Activated gamma-delta T cell (primary cell): Measurements from ENCODE around the gene VEGFC.

Experiments
- DNase-seq: peaks from one replicate; lab custom pipeline; 2025; lab: John Stamatoyannopoulos, UW

VEGFC gene

DNA sequence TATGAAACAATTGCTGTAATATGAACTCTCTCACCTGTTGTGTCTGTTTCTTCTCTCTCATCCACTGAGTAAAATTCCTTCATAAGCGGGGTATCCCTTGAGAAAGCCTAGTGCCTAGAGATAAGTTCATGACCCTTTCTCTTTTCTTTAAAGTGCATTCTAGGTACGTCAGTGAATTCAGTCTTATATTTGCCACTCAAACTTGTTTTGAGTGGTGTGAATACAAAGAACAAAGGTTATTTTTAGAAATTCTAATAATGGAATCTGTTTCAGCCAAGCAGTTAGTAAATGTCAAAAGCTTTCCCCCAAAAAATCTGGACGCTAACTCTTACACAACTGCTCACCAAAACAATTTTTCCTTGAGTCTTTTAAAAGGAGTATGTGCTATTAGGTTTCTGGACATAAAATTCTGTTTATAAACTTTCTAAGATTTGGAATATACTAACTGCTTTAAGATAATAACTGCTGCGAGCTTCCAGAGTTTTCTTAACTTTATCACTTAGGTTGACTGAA, 112.0 kb downstream of the VEGFC start:
- no peak for DNase-seq

GRCh38 chr4:176676901-176677300, 115.8 kb downstream of the VEGFC start:
- DNase-seq, result no peak

DNA sequence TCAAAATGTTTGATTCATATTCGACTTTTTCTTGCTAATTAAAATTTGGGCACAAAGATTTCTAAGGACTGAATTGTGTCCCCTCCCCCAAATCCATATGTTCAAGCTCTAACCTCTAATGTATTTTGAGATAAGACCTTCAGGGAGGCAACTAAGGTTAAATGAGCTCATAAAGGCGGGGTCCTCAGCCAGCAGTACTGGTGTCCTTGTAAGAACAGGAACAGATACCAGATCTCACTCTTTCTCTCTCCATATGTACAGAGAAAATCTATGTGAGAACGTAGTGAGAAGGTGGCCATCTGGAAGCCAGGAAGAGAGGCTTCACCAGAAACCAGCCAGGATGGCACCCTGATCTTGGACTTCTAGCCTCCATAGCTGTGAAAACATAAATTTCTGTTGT, 116.9 kb downstream of the VEGFC start:
- no peak for DNase-seq

- no peak for DNase-seq
Observed at GRCh38 chr4:176671532-176671931, 121.2 kb downstream of the VEGFC start.

GRCh38 chr4:176668324-176668723, 124.4 kb downstream of the VEGFC start:
- DNase-seq, result no peak

DNA sequence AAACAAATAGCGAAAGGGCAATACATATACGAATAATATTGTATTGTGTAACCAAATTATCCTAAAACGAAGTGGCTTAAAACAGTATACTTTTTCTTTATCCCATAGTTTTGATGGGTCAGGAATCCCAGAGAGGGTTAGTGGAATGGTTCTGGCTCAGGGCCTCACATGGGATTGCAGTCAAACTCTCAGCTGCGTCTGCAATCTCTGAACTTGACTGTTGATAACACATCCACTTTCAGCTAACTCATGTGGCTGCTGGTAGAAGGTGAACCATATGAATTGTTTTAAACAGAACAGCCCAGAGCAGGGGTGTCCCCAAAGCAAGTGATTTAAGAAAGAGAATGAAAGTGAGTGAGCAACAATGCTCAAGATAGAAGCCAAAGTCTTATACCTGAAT, 127.8 kb downstream of the VEGFC start:
- DNase-seq, result no peak

DNA sequence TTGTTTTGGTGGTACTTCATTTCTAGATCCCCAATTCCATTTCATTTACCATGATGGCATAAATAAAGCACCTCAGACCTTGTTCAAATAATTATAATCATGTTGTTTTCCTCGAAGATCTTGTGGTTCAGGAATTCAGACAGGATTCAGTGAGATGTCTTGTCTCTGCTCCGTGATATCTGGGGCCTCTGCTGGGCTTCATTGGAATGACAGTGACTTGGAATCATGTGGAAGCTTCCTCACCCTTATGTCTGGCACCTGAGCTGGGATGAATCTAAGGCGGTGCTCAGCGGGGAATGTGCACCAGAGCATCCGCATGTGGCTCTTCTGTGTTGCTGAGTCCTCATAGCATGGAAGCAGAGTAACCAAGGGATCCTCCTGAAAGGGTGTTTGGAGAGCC, 132.2 kb downstream of the VEGFC start:
- no peak for DNase-seq

- no peak for DNase-seq
Observed at GRCh38 chr4:176656108-176656507, 136.6 kb downstream of the VEGFC start.

DNA sequence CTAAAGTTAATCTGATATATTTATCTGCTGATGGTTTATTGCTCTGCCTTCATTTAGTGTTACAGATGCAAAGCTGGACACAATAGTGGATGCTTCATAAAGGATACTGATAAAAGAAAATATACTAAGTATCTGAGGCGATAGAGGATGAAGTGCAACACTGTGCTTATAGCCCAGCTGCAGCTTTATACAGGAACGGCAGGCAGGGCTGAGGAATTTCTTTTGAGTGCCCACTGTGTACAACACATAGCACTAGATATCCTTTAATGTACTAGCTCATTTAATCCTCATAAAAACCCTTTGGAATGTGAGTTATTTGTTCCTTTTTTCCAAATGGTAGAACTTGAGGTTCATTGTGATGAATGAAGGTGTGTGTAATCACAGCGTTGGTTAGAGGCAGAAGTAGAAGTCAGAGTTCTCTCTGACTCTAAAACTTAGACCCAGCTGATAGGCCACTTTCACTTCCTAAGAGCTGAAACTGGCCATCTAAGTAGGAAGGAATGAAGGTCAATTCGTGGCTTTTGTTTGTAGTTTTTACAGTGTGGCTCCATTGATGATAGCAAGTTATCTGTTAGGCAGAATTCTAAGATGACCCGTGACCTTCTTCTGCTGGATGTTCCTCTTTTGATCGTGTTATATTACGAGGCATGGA, 138.0 kb downstream of the VEGFC start:
- DNase-seq, result no peak

DNA sequence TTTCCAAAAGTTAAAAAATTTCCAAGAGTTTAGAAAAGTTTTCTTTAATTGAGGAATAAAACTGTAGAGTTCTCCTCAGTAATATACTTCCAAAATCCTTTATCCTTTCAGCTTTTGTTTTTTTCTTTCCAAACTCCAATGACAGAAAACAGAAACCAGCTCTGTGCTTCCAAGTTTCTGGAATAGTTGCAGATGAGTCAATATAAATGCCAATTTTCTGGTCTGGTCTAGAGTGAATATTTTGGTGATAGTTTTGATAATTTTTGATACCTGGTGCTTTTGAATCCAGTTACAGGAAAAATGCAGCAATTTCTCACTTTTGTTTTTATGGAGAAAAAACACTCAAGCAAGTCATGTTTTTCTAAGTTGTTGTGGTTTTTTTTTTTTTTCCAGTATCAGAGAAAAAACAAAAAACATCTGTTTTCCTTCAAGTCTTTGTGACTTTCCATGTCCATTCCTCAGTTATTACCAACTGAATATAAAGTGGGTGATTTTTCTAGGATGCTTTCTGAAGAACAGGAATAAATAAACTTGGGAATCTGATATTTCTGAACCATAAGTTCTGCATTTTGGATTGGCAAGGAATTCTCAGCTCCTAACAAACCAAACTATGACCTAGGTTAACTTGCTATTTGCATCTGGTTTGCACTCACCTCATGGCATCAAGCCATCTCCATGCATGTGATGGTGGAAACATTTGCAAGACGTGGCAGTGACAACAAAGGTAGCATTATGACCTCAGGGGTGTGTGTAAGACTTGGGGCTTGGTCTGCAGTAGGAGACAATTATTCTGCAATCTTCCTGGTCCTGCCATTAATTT, 139.1 kb downstream of the VEGFC start:
- DNase-seq, result no peak

DNA sequence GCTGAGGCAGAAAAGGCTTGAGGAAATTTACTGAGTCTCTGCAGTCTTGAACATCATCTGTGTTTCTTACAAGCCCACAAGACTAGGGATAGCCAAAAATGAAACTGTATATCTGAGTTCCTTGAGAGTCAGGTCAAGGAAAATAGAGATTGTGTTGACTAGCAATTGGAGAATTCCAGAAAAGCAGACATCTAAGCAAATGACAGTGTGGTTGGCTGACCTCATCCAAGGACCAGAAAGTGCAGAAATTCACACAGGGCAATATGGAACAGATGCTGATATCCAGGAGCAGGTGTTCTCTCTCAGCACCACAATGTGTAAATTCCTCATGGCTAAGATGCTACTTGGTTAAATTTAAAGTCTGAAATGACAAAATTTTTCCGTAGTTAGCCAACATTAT, 146.4 kb downstream of the VEGFC start:
- no peak for DNase-seq

- no peak for DNase-seq
Observed at GRCh38 chr4:176645246-176645960, 147.3 kb downstream of the VEGFC start.

GRCh38 chr4:176642472-176642871, 150.2 kb downstream of the VEGFC start:
- no peak for DNase-seq

- DNase-seq, result no peak
Observed at GRCh38 chr4:176641237-176641636, 151.5 kb downstream of the VEGFC start.

- no peak for DNase-seq
Observed at GRCh38 chr4:176638992-176639391, 153.7 kb downstream of the VEGFC start.

DNA sequence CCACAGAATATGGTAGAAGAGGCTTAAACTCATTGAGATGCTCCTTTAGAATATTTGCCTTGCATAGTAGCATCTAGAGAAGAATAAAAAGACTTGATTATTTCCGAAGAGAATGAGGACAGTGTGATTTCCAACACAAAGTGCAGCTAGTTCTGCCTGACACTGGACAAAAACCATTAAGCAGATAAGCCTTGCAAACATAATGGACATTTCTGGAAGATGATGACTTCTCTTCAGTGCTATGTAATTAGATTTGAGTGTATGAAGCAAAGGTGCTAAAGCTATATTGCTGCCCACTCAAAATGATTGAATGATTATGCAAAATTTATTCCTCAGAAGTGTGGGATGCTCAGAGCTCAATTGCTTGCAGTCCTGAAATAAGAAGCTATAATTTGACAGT, 156.4 kb downstream of the VEGFC start:
- no peak for DNase-seq

- no peak for DNase-seq
Observed at GRCh38 chr4:176635372-176636261, 157.1 kb downstream of the VEGFC start.
